Stimulated activated CD4-positive, alpha-beta T cell treated with anti-CD3 and anti-CD28 coated beads, Interleukin-15, amount 100 ng/mL, for 24 hours (primary cell): ENCODE measurements around the gene PRKAR2A.
"Not testable (repeated sequence)": the region's sequence is repeated elsewhere in the genome, so short reads cannot be mapped to it uniquely, and the experiment has no call there.

ENCODE experiments used
- DNase-seq: peaks from one replicate; pipeline ENCODE4 v3.0.0-alpha.2; 2020

Gene PRKAR2A

DNA sequence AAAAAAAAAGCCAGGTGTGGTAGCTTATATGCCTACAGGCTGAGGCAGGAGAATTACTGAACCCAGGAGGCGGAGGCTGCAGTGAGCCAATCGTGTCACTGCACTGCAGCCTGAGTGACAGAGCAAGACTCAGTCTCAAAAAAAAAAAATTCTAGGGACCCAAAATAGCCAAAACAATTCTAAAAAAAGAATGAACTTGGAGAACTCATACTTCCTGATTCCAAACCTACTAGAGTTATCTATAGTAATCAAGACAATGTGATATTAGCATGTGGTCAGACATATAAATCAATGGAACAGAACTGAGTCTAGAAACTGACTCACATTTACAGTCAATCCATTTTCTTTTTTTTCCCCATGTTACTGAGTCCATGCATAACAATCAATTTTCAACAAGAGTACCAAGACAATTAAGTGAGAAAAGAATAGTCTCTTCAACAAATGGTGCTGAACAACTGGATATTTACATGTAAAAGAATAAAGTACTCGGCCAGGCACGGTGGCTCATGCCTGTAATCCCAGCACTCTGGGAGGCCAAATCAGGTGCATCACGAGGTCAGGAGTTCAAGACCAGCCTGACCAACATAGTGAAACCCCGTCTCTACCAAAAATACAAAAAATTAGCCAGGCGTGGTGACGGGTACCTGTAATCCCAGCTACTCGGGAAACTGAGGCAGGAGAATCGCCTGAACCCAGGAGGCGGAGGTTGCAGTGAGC, 11.9 kb downstream of the PRKAR2A start:
- no peak for DNase-seq

DNA sequence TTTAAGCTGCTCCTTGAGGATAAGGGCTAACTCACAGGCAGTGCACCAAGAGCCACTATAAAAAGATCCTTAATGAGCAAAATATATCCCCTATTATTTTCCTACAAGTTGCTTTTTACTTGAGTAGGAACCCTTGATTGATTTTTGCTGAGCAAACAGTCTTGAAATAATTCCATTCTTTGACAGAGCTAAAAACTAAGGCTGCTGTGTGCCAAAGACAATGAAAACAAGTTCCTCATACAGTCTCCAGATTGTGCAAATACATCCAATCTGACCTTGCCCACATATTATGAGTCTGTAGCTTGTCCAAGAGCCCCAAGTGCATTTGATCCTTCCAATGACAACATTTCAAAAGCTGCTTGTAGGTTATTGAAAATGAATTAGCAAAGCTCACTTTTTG, 15.0 kb downstream of the PRKAR2A start:
- DNase-seq: no peak

DNA sequence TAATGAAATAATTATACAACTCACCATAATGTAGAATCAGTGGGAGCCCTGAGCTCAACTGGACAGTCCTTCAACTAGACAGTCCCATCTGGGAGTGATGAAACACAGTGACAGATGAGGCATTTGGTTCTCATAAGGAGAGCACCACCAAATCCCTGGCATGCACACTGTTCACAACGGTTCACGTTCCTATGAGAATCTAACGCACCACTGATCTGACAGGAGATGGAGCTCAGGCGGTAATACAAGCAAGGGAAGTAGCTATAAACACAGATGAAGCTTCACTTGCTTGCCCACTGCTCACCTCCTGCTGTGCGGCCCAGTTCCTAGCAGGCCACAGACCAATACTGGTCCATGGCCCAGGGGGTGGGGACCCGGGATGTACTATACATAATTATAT, 17.0 kb downstream of the PRKAR2A start:
- no peak for DNase-seq

DNA sequence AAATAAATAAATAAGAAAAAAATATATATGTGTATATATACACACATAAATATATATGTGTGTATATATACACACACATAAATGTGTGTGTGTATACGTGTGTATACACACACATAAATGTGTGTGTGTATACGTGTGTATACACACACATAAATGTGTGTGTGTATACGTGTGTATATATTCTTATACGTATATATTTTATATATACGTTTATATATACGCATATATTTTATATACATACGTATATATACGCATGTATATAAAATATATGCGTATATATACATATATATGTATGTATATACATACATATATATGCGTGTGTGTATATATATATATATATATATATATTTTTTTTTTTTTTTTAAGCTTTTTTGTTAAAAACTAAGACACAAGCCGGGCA, 18.1 kb downstream of the PRKAR2A start:
- DNase-seq: not testable (repeated sequence)

DNA sequence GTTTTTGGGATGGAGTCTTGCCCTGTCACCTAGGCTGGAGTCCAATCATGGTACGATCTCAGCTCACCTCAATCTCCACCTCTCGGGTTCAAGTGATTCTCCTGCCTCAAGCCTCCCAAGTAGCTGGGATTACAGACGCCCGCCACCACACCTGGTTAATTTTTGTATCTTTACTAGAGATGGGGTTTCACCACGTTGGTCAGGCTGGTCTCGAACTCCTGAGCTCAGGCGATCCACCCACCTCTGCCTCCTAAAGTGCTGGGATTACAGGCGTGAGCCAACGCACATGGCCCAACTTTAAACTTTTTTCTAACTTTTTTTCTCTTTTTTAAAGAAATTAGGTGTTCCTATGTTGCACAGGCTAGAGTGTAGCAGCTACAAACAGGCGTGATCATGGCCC, 19.8 kb downstream of the PRKAR2A start:
- DNase-seq: not testable (repeated sequence)

DNA sequence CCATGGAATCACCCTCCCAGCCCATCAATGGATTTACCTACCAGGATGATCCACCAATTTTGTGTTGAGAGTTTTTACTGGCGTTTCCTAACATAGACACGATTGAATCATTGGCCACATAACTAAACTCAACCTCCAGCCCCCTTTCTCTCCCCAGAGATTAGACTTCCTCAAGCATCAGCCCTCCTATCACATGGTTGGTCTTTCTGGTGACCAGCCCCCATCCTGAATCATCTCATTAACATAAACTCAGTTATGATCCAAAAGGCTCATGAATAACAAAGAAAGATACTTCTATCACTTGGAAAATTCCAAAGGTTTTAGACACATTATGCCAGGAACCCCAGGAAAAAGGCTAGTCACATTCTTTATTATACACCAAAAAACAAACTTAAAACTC, 21.2 kb downstream of the PRKAR2A start:
- DNase-seq: no peak

DNA sequence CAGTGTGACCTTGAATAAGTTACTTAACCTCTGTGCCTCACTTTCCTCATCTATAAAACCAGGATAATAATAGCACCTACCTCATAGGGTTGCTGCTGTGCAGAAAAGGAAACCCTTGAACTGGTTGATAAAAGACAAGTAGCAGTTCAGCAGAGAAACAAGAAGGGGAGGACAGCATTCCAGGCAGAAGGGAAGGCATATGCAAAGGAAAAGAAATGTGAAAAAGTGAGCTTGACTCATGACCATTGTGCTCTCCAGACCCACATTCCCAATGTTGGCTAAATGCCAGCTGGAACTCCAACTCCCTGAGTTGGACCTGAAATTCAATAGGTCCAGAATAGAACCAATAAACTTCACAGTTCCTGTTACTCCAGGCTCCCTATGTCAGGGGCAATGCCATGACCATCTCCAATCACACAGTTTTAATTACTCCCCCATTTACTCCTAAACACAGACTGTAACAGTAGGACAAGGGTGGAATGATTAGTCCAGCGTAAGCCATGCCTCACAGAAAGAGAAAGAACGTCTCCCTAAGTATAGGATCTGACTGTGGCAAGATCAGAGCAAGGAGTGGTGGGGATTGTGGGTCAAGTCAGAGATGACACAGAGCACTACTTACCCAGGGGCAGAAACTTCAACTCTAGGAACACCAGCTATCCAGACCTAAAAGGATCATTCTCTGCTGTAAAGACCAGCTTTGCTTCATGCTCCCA, 26.9 kb downstream of the PRKAR2A start:
- DNase-seq: no peak

DNA sequence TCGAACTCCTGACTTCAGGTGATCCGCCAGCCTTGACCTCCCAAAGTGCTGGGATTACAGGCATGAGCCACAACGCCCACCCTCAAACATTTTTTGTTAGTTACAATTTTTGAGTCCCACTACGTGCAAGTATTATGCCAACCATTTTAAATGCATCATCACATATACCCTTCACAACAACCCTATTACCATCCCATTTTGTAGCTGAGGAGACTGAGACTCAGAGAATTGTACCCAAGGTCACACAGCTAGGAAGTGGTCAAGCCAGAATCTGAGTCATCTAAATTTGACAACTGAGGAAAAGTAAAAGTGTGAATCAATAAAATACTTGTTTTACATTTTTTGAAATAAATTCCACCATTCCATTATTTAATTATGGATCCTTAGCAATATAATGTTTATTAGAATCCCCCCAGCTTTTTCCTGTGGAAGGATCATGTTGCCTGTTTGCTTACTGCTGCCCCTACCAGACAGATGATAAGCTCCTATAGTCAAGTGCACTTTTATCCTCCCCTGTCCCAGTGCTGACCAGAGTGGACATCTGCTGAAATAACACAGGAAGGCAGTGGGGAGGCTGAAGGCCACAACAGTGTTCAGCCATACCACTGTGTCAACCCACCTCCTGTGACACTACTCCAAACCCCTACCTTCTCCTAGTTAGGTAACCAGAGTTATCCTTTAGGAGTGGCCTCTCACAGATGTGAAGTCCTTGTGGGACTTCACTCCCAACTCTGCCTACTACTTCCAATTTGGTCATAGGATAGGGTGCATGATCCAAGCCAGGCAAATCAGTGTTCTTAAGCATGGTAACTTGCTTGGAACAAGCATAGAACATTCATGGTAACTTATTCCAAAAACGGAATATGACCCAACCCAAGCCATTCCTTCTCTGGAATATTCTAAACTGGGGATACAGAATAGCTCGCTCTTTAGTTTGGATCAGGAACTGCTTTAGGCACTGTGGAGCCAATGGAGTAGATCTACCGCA, 28.1 kb downstream of the PRKAR2A start:
- DNase-seq: no peak

DNA sequence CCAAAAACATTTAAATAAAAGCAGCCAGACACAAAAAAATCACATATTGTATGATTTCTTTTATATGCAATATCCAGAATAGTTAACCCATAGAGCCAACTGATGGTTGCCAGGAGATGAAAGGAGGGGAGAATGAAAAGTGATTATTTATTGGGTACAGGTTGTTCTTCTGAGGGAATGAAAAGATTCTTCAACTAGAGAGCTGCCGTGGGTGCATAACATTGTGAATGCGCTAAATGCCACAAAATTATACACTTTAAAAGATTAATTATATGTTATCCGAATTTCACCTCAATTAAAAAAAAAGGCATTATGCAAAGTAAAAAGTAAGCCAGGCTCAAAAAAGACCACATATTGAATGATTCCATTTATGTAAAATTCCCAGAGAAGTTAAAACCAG, 36.1 kb downstream of the PRKAR2A start:
- DNase-seq: no peak

DNA sequence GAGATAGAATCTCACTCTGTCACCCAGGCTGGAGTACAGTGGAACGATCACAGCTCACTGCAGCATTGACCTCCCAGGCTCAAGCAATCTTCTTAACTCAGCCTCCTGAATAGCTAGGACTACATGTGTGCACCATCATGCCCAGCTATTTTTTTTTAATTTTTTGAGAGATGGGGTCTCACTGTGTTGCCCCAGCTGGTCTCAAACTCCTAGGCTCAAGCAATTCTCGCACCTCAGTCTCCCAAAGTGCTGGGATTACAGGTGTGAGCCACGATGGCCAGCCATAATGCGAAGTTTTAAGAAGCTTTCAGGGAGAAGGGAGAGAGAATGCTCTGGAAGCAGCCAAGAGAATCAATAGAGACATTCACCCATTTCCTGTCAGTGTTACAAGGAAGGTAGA, 42.7 kb downstream of the PRKAR2A start:
- DNase-seq: no peak

DNA sequence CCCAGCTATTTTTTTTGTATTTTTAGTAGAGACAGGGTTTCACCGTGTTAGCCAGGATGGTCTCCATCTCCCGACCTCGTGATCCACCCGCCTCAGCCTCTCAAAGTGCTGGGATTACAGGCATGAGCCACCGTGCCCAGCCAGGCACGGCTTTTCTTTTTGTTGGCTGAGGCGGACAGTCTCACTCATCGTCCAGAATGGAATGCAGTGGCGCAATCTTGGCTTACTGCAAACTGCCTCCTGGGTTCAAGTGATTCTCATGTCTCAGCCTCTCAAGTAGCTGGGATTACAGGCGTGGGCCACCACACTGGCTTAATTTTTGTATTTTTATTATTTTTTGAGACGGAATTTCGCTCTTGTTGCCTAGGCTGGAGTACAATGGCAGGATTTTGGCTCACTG, 46.8 kb downstream of the PRKAR2A start:
- not testable (repeated sequence) for DNase-seq

DNA sequence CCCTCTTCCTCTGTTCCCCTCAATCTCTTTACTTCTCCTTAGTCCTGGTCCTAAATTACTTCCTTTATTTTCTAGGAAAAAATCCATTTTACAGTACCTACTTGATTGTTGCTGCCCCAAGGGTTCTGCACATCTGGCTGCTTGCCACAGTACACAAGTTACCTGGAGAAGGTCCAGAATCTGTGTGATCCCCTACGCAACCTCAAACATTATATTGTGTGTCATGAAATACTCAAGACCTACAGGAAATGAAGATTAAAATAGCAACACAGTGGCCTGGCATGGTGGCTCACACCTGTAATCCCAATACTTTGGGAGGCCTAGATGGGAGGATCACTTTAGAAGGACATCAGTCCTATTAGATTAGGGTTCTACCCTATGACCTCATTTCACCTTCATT, 48.7 kb downstream of the PRKAR2A start:
- DNase-seq: no peak

DNA sequence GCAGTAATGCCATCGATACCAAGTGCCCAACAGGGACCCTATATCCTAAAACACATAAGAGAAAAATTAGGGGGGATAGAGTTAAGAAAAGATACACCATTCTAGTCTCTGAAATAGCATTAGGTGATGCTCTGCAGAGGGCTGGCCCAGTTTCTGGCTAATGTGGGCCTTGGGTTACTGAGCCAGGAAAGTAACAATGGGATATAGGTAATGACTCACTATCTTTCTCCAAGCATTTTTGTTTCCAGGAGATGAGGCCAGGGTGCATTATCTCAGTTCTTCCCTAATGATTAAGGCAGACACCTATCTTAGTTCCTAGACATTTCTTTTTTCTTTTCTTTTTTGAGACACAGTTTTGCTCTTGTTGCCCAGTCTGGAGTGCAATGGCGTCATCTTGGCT, 50.0 kb downstream of the PRKAR2A start:
- DNase-seq: no peak

DNA sequence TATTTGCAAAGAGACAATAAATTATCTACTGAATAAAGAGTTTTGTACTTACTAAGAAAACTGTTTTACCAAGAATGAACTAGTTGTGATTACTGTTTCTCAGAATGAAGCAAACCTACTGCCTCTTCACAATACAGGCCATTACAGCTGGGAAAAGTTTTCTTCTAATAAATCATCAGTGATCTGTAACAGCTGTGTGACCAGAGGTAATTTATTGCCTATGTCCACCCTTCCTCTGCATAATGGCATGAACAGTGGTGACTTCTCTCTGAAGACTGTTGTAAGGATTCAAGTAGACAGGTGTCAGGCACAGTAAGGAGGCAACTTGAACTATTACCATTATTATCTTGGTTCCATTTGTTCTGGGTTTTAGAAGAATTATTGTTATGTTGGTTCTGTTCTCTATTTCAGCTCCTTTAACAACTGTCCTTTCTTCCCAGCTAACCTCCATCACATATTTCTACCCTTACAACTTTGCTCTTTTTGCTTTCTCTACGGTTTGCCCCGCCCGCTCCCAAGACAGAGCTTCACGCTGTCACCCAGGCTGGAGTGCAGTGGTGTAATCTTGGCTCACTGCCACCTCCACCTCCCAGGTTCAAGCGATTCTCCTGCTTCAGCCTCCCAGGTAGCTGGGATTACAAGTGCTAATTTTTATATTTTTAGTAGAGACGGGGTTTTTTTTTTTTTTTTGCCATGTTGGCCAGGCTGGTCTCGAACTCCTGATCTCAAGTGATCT, 51.5 kb downstream of the PRKAR2A start:
- no peak for DNase-seq

DNA sequence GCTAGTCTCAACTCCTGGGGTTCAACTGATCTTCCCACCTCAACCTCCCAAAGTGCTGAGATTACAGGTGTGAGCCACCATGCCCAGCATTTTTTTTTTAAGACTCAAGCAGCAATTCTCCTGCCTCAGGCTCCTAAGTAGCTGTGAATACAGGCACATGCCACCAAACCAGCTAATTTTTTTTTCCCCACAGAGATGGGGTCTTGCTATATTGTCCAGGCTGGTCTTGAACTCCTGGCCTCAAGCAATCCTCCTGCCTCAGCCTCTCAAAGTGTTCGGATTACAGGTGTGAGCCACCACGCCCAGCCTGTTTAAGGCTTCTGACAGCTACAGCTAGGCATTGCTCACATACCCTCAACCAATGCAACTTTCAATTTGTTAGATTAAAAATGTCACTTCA, 54.2 kb downstream of the PRKAR2A start:
- DNase-seq: not testable (repeated sequence)

DNA sequence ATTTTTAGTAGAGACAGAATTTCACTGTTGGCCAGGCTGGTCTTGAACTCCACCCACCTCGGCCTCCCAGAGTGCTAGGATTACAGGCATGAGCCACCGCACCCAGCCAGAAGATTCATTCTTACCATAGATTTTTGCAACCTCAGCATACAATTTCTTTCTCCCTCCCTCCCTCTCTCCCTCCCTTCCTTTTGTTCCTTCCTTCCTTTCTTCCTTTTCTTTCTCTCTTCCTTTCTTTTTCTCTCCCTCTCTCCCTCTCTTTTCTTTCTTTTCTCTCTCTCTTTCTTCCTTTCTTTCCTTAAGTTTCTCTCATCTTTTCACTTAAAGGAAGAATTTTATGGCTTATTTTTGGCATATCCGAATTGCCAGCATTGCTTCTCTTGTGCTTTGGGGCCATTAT, 58.0 kb downstream of the PRKAR2A start:
- DNase-seq: no peak

DNA sequence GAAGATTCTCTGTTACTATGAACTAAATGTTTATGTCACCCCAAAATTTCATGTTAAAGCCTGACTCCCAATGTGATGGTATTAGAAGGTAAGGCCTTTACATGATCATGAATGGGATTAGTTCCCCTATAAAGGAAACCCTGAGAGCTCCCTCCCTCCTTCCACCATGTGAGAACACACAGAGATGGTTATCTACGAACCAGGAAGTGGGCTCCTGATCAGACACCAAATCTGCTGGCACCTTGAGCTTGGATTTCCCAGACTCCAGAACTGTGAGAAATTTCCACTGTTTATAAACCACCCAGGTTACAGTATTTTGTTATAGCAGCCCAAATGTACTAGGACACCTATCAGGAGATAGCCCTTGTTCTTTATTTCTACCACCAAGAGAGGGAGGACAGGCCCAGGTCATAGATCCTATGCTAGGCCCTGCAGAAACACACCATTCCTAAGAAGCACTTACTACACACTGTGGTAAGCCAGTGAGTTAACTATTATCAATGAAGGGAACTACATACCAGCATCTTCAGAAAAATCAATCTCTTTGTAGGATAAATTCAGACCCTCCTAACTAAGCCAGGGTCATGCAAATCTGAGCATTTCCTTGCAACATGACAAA, 59.0 kb downstream of the PRKAR2A start:
- no peak for DNase-seq

DNA sequence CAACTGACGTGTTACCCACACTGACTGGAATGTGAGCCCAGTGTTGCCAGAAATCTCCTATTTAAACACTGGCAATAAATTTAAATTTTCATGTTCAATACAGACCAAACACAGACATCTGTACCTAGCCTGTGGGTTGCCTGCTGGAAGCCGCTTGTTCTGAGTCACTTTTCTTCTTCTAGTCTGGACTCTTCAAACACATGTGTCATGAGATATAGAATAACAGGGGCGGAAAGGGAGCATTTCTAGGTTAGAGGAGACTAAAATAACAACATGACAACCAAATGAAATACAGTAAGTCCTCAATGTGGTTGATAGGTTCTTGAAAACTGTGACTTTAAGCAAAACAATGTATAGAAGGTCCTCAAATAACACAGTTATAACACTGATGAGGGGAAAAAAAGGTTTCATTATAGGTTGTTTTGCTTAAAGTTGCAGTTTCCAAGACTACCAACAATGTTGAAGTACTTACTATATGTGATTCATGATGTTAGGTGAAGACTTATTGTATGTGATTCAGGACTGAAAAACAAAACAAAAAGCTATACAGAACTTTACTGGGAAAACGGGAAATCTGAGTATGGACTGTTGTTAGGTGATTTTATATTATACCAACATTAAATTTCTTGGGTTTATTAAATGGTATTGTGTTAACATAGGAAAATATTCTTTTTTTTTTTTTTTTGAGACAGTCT, 63.1 kb downstream of the PRKAR2A start:
- DNase-seq: no peak

DNA sequence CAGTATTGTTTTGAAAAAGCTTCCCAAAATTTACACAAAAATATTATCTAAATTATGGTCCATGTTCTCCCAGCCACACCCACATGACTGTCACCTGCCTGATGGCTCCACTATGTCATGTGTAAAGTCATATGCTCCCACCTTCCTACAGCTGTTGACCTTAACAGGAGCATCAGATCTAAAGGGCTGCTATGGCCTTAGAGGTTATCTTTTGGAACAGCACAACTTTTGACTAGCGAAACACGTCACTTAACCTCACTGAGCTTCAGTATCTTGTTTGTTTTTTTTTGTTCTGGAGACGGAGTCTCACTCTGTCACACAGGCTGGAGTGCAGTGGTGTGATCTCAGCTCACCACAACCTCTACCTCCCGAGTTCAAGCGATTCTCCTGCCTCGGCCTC, 64.4 kb downstream of the PRKAR2A start:
- DNase-seq: no peak

DNA sequence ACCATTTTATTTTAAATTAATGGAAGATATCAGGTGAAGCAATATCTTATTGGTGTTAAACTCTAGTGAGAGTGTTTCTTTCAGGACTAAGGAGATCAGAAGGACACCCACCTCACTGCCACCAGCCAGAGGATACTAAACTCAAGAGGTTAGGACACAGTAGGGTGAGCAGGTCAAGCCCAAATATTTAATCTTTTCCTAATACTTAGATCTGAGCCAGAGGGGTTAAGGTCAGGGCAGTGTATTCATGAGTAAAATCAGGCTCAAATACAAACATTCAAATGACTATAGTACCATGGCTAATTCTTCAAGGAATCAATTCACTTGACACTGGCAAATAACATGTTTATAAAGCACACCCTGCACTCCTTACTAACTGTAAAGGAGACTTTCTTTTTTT, 65.6 kb downstream of the PRKAR2A start:
- DNase-seq: no peak

DNA sequence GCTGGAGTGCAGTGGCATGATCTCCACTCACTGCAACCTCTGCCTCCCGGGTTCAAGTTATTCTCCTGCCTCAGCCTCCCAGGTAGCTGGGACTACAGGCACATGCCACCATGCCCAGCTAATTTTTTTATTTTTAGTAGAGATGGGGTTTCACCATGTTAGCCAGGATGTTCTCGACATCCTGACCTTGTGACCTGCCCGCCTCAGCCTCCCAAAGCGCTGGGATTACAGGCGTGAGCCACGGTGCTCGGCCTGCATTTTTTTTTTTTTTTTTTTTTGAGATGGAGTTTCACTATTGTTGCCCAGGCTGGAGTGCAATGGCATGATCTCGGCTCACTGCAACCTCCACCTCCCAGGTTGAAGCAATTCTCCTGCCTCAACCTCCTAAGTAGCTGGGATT, 69.1 kb downstream of the PRKAR2A start:
- not testable (repeated sequence) for DNase-seq

DNA sequence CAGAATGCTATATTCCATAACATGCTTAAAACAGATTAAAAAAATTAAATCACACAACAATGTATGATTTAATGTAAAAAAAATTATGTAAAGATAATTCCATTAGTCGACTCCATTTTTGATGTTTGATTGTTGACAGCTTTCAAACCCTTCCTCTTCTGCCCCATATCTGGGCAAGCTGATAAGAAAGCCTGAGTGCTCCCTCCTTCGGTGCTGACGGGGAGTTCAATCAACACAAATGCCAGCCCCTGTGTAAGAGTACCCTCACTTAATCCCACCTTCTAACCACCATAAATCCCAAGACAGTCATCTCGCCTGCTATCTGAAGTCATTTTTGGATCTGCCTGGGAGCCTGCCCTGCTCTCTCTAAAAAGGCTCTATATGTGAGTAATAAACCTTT, 70.8 kb downstream of the PRKAR2A start:
- DNase-seq: no peak
